NCI-H128 (cell line): ENCODE data around the gene IQSEC1.
"Not testable (repeated sequence)": the region's sequence is repeated elsewhere in the genome, so short reads cannot be mapped to it uniquely, and the experiment has no call there.

ENCODE experiments used
- DNase-seq: peaks from one replicate; lab custom pipeline; 2025; ENCODE audit not compliant: unreplicated experiment; lab: John Stamatoyannopoulos, UW

IQSEC1 gene

GRCh38 chr3:12879191-12879815, 193.9 kb downstream of the IQSEC1 start:
- no peak for DNase-seq

GRCh38 chr3:12878758-12879157, 194.5 kb downstream of the IQSEC1 start:
- not testable (repeated sequence) for DNase-seq

GRCh38 chr3:12878141-12878574, 195.1 kb downstream of the IQSEC1 start:
- no peak for DNase-seq

GRCh38 chr3:12877040-12877439, 196.2 kb downstream of the IQSEC1 start:
- DNase-seq, result no peak

- DNase-seq, result no peak
These were observed 197.1 kb downstream of the IQSEC1 start for GRCh38 chr3:12875857-12876836.

GRCh38 chr3:12871404-12871983, 201.7 kb downstream of the IQSEC1 start:
- DNase-seq, result no peak

GRCh38 chr3:12870942-12871341, 202.3 kb downstream of the IQSEC1 start:
- DNase-seq, result no peak

- no peak for DNase-seq
These were observed 204.1 kb downstream of the IQSEC1 start for GRCh38 chr3:12869035-12869621.

- peak; percentile 30 for DNase-seq
These were observed 204.9 kb downstream of the IQSEC1 start for GRCh38 chr3:12868039-12869034.

- no peak for DNase-seq
These were observed 206.4 kb downstream of the IQSEC1 start for GRCh38 chr3:12866836-12867235.

- DNase-seq, result no peak
These were observed 208.0 kb downstream of the IQSEC1 start for GRCh38 chr3:12865271-12865670.

- DNase-seq, result no peak
These were observed 210.8 kb downstream of the IQSEC1 start for GRCh38 chr3:12862387-12862786.

- DNase-seq, result no peak
These were observed 211.6 kb downstream of the IQSEC1 start for GRCh38 chr3:12861611-12862010.

- no peak for DNase-seq
These were observed 213.4 kb downstream of the IQSEC1 start for GRCh38 chr3:12859840-12860239.

- DNase-seq, result no peak
These were observed 216.6 kb downstream of the IQSEC1 start for GRCh38 chr3:12856626-12857025.

GRCh38 chr3:12854565-12854964, 218.7 kb downstream of the IQSEC1 start:
- no peak for DNase-seq

GRCh38 chr3:12853847-12854246, 219.4 kb downstream of the IQSEC1 start:
- not testable (repeated sequence) for DNase-seq

GRCh38 chr3:12852201-12852600, 221.0 kb downstream of the IQSEC1 start:
- DNase-seq, result no peak
